PFSK-1 (cell line): ENCODE results near the gene WNT7B.
A peak's percentile ranks its signal among the peaks of the same experiment; 100 is the strongest.

ENCODE experiments used
- FOXP2 ChIP-seq: optimal IDR thresholded peaks from 2 replicates; pipeline ENCODE3; 2011; ENCODE audit warnings: borderline replicate concordance, control low read depth, inconsistent platforms; ENCODE audit not compliant: insufficient read depth; ENCODE audit errors: extremely low read length, extremely low read depth
- POLR2AphosphoS5 ChIP-seq: IDR thresholded peaks from 2 replicates; pipeline ENCODE4 v1.6.1; 2012; ENCODE audit warnings: low read depth, mild to moderate bottlenecking, control low read depth, low read length, moderate library complexity
- REST ChIP-seq, 2 experiments: IDR thresholded peaks; 2 replicates each; pipeline versions ENCODE4 v1.6.1 to v1.8.0; 2011 to 2012; ENCODE audit warnings: low read depth in 2 of 2, low read length in 2 of 2, control low read depth in 1 of 2, inconsistent platforms in 1 of 2, mild to moderate bottlenecking in 1 of 2, moderate library complexity in 1 of 2; ENCODE audit not compliant: insufficient read depth in 1 of 2
- SIN3A ChIP-seq: IDR thresholded peaks from 2 replicates; pipeline ENCODE4 v1.6.1; 2012; ENCODE audit warnings: mild to moderate bottlenecking, low read length, moderate library complexity, borderline replicate concordance; ENCODE audit not compliant: insufficient read depth
- TAF1 ChIP-seq: IDR thresholded peaks from 2 replicates; pipeline ENCODE4 v1.6.1; 2012; ENCODE audit warnings: low read length, control low read depth, borderline replicate concordance; ENCODE audit not compliant: insufficient read depth

Gene WNT7B

GRCh38 chr22:45984316-45984916 lies 7.5 kb upstream of the WNT7B start:
- TF ChIP-seq POLR2AphosphoS5 (no peak), SIN3A (no peak), TAF1 (no peak), REST (IDR thresholded peaks at IDR 0.05; ENCODE audit: insufficient read depth in 1 of 2, low read depth in 2 of 2, low read length in 2 of 2) (no peak), FOXP2 (no peak)

GRCh38 chr22:45983797-45984196 lies 6.8 kb upstream of the WNT7B start:
- TF ChIP-seq REST (IDR thresholded peaks at IDR 0.05; ENCODE audit: insufficient read depth in 1 of 2, low read depth in 2 of 2, low read length in 2 of 2), result no peak
- TF ChIP-seq SIN3A, result no peak
- no peak for TF ChIP-seq POLR2AphosphoS5
- no peak for TF ChIP-seq TAF1
- TF ChIP-seq FOXP2, result no peak

- TF ChIP-seq POLR2AphosphoS5 (no peak), SIN3A (no peak), TAF1 (no peak), FOXP2 (no peak), REST (IDR thresholded peaks at IDR 0.05; ENCODE audit: insufficient read depth in 1 of 2, low read depth in 2 of 2, low read length in 2 of 2) (no peak)
Measured at GRCh38 chr22:45980761-45981160, 3.8 kb upstream of the WNT7B start.

- TF ChIP-seq POLR2AphosphoS5, result no peak
- no peak for TF ChIP-seq FOXP2
- TF ChIP-seq REST (IDR thresholded peaks at IDR 0.05; ENCODE audit: insufficient read depth in 1 of 2, low read depth in 2 of 2, low read length in 2 of 2), result no peak
- TF ChIP-seq SIN3A, result no peak
- TF ChIP-seq TAF1, result no peak
Measured at GRCh38 chr22:45980268-45980570, 3.3 kb upstream of the WNT7B start.

- TF ChIP-seq FOXP2, result peak; percentile 31
- no peak for TF ChIP-seq POLR2AphosphoS5
- no peak for TF ChIP-seq TAF1
Measured at GRCh38 chr22:45978275-45978713, 1.3 kb upstream of the WNT7B start.
